ENCODE results near the gene SMAD6.

The SMAD6 gene

DNA sequence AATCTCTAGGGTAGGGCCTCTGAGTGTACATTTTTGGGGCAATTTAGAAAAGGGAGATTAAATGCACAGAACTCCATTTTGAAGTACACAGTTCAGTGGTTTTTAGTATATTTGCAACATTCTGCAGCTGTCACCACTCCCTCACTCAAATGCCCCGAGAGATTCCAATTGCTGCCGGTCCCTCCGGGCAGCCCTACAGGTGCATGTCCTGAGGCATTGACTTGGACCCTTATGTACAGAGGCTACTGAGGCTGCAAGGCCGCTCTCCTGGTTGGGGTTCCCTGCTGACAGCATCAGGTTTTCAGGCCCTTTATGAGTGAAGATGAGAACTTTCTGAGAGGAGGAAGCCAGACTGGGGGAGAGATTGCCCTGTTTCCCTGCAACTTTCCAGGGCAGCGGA is 39.6 kb downstream of the SMAD6 start:
- Mint-ChIP-seq H3K36me3 (ENCODE audit: low read depth) (peaks cover 5% of the 10 kb centered on the region), H3K4me3 (no peak overlapping the region), H3K9me3 (no peaks in the 10 kb centered on the region), H3K27ac (peak overlapping the region; percentile 74), H3K4me1 (peaks cover 82% of the 10 kb centered on the region), H3K27me3 (ENCODE audit: low read depth, poor library complexity) (peaks cover 3% of the 10 kb centered on the region)
- DNase-seq, result no peak
- TF ChIP-seq, protein P1, sequence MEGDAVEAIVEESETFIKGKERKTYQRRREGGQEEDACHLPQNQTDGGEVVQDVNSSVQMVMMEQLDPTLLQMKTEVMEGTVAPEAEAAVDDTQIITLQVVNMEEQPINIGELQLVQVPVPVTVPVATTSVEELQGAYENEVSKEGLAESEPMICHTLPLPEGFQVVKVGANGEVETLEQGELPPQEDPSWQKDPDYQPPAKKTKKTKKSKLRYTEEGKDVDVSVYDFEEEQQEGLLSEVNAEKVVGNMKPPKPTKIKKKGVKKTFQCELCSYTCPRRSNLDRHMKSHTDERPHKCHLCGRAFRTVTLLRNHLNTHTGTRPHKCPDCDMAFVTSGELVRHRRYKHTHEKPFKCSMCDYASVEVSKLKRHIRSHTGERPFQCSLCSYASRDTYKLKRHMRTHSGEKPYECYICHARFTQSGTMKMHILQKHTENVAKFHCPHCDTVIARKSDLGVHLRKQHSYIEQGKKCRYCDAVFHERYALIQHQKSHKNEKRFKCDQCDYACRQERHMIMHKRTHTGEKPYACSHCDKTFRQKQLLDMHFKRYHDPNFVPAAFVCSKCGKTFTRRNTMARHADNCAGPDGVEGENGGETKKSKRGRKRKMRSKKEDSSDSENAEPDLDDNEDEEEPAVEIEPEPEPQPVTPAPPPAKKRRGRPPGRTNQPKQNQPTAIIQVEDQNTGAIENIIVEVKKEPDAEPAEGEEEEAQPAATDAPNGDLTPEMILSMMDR (IDR thresholded peaks at IDR 0.05), result no peak

DNA sequence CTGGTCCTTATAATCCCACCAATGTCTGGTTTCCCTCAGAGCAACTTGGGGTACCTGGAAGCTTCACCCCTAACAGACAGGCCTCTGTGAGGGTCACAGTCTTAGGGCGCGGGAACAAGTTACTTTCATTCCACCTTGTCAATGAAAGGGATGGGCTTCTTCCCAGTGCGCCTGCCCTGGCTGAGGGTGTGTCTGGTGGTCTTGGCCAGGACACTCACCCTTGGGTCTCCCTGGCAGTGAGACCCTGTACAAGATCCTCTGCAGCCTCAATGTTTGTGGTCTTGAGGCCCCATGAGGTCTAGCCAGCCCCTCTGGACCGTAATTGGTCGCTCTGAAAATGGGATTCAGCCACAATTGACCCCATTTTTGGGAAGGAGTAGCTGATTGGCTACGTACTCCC is 40.2 kb downstream of the SMAD6 start:
- Mint-ChIP-seq H3K27ac (peak overlapping the region; percentile 74), H3K4me3 (no peak overlapping the region)

DNA sequence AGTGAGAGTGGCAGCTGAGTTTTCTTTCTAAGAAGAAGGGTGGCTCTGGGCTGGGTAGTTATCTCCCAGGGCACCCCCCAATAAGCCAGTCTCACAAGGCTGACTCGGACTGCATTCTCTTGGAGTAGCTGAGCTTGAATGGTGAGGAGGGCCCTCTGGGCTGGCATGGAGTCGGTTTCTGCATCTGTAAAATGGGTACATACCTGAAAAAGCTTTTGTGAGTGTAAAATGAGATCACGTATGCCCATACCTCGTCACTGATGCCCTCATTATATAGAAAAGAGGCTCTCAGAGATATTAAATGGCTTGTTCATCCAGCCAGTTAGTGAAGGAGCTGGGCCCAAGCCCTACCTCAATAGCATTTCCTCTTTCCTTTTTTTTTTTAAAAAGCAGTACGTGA is 41.2 kb downstream of the SMAD6 start:
- peaks cover 83% of the 10 kb centered on the region for H3K4me1 Mint-ChIP-seq

More for the DNA sequence above, 40.2 kb downstream of the SMAD6 start:
- DNase-seq, result no peak
- Mint-ChIP-seq H3K4me1 (peaks cover 83% of the 10 kb centered on the region), H3K36me3 (ENCODE audit: low read depth) (peaks cover 5% of the 10 kb centered on the region), H3K9me3 (no peaks in the 10 kb centered on the region), H3K27me3 (ENCODE audit: low read depth, poor library complexity) (peaks cover 2% of the 10 kb centered on the region)
- TF ChIP-seq, protein P1 (IDR thresholded peaks at IDR 0.05), result no peak

DNA sequence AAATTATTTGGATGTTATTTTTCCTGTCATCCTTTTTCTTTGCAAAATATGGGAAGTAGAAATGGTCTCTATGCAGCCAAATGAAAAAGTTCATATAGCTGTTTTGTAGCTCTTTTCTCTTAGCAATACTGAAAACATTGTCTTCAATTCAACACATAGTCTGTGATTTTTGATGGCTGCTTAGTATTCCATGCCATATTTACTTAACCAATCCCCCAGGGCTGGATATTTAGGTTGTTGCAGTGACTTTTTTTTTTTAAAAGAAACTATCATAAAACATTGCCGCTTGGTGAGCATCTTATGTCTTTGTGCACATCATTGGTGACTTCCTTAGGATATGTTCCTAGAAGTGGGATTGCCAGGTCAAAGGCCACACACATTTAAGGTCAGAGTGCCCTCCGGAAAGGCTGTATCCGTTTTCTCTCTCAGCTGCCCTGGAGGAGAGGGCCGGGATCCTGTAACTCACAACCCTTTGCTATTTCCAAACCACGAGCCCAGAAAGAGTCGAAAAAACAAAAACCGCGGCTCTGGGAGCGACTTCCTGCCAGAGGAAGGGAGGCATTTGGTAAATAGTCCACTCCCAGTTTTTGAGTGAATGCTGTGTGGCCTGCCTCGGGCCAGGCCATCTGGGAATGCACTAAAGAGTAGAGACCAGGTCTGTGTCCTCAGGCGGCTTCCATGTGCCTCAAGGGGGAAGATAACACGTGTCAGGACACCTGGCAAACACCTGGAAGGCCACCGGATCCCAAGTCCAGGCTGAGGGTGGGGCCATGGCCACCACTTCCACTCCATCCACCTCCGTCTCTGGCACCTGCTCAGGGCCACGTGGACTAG is 41.9 kb downstream of the SMAD6 start:
- no peaks in the 10 kb centered on the region for H3K9me3 Mint-ChIP-seq
- H3K4me3 Mint-ChIP-seq, result no peak overlapping the region
- H3K36me3 Mint-ChIP-seq (ENCODE audit: low read depth), result peaks cover 5% of the 10 kb centered on the region
- H3K27ac Mint-ChIP-seq, result no peak overlapping the region
- H3K27me3 Mint-ChIP-seq (ENCODE audit: low read depth, poor library complexity), result no peaks in the 10 kb centered on the region
- peaks cover 83% of the 10 kb centered on the region for H3K4me1 Mint-ChIP-seq
- DNase-seq, result no peak
- TF ChIP-seq, protein P1 (IDR thresholded peaks at IDR 0.05), result no peak

More for the DNA sequence above, 41.2 kb downstream of the SMAD6 start:
- H3K9me3 Mint-ChIP-seq, result no peaks in the 10 kb centered on the region
- no peak overlapping the region for H3K4me3 Mint-ChIP-seq
- no peak overlapping the region for H3K27ac Mint-ChIP-seq
- TF ChIP-seq, protein P1 (IDR thresholded peaks at IDR 0.05), result no peak
- DNase-seq, result no peak
- H3K27me3 Mint-ChIP-seq (ENCODE audit: low read depth, poor library complexity), result no peaks in the 10 kb centered on the region
- peaks cover 5% of the 10 kb centered on the region for H3K36me3 Mint-ChIP-seq (ENCODE audit: low read depth)

DNA sequence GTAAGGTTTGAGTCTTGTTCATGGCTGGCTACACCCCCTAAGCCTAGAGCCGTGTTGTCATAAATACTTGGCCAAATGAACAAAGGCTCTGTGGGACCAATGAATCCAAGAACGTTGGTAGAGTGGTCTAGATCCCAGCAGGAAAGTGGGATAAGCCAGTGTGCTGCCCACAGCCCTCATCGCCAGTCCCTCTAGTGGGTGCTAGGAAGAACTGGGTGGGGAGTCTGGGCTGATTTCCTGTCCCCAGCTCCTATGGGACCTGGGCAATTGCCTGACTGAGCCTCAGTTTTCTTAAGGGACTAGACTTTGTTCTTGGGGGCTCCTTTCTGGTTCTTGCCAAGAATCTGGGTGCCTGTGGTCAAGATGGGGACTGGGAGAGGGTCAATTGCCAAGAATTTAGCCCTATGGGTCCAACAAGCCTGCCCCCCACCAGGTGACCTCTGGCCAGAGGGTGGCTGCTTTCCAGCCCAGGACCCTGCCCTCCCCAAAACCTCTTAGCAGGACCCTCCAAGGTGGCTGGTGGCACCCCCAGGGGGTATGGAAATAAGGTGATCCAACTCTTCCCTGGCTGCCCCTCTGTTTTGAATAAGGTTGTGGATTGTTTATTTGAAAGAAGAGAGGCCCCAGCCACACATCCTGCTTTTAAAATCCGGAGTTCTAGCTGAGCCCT is 42.7 kb downstream of the SMAD6 start:
- peak overlapping the region; percentile 93 for H3K27ac Mint-ChIP-seq
- no peak overlapping the region for H3K4me3 Mint-ChIP-seq
- no peak for DNase-seq
- H3K9me3 Mint-ChIP-seq, result no peaks in the 10 kb centered on the region
- H3K36me3 Mint-ChIP-seq (ENCODE audit: low read depth), result peaks cover 7% of the 10 kb centered on the region
- peaks cover 3% of the 10 kb centered on the region for H3K27me3 Mint-ChIP-seq (ENCODE audit: low read depth, poor library complexity)
- H3K4me1 Mint-ChIP-seq, result peaks cover 83% of the 10 kb centered on the region
- TF ChIP-seq, protein P1 (IDR thresholded peaks at IDR 0.05), result no peak
